ENCODE results near the gene ATP5PD.

The ATP5PD gene

GRCh38 chr17:75020331-75021110 is 26.2 kb downstream of the ATP5PD start:
- peak overlapping the region; percentile 75 for H3K27ac ChIP-seq
- TF ChIP-seq ZFX (IDR thresholded peaks at IDR 0.05): no peak
- no peak for TF ChIP-seq CTCF (conservative IDR thresholded peaks at IDR 0.05)

DNA sequence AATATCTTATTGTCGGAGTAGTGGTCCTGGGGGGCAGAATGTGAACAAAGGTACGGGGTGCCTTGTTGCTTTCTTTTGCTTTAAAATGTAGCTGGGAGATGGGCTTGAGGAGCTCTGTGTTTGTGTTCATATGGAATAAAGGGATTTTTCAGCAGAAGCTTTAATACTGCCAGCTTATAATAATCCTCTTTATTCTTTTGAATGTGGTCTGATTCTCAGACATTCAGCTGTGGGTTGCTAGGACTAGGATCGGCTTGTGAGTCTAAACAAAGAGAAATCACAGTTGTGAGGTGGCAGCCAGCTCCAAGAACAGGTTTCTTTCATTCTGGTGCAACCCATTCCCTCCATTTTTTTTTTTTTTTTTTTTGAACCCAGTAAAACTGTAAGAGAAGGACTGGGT is 27.1 kb downstream of the ATP5PD start:
- TF ChIP-seq ZFX (IDR thresholded peaks at IDR 0.05) (no peak), CTCF (conservative IDR thresholded peaks at IDR 0.05) (no peak)
- H3K27ac ChIP-seq: peak overlapping the region; percentile 75

GRCh38 chr17:75019146-75019545 is 27.6 kb downstream of the ATP5PD start:
- TF ChIP-seq CTCF (conservative IDR thresholded peaks at IDR 0.05): no peak
- no peak for TF ChIP-seq ZFX (IDR thresholded peaks at IDR 0.05)
- peak overlapping the region; percentile 75 for H3K27ac ChIP-seq

DNA sequence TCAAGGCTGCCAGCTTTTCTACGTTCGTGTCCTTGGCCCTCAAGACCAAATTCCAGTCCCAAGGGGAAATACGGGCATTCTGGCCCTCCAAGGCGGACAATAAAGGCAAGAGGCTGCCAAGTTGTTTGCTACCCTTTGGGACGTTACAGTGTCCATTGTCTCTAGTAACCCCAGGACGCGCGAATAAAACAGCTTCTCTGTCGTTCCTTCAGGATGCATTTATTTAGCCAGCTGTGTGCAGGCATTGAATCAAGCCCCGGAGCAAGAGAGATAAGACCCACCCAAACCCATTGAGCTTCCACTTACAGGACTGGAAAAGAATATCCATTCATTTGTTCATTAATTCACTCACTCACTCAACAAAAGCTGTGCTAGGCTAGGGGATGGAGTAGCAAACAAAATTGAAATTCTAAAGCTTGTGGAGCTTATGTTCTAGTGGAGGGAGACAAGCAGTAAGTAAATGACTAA is 33.6 kb downstream of the ATP5PD start:
- TF ChIP-seq ZFX (IDR thresholded peaks at IDR 0.05) (no peak), CTCF (conservative IDR thresholded peaks at IDR 0.05) (no peak)
- peak overlapping the region; percentile 99 for H3K27ac ChIP-seq

GRCh38 chr17:75012346-75013091 is 34.2 kb downstream of the ATP5PD start, which contains the start of gene MRPL58:
TSS of gene MRPL58 (plus strand) at chr17:75012670. CDS start at chr17:75012687, 17 bp downstream.
- peak within 1 kb of the TSS; percentile 99 for H3K27ac ChIP-seq
- TF ChIP-seq ZFX (IDR thresholded peaks at IDR 0.05): peak; percentile 70; the same call in 1 of the 2 replicates
- no peak for TF ChIP-seq CTCF (conservative IDR thresholded peaks at IDR 0.05)

GRCh38 chr17:75012096-75012345 is 34.7 kb downstream of the ATP5PD start:
- peak overlapping the region; percentile 99 for H3K27ac ChIP-seq
- TF ChIP-seq CTCF (conservative IDR thresholded peaks at IDR 0.05) (no peak), ZFX (IDR thresholded peaks at IDR 0.05) (no peak)

All from C4-2B (cell line).